Adipocyte (in vitro differentiated cells): Measurements from ENCODE around the gene HNF1B.

Experiments
- DNase-seq: peaks from one replicate; pipeline ENCODE4 v3.0.0-alpha.2; 2015; ENCODE audit warnings: low read depth
- H3K27me3 ChIP-seq: replicated peaks from 2 replicates; pipeline ENCODE4 v1.7.0; 2013; ENCODE audit warnings: mild to moderate bottlenecking, low read length, moderate library complexity; ENCODE audit not compliant: control insufficient read depth, insufficient read depth
- H3K36me3 ChIP-seq: 2 replicates; pipeline ENCODE4 v1.7.0; 2013; ENCODE audit warnings: low read length, mild to moderate bottlenecking, moderate library complexity; ENCODE audit not compliant: control insufficient read depth, insufficient read depth, severe bottlenecking
- H3K4me1 ChIP-seq: 2 replicates; pipeline ENCODE4 v1.7.0; 2013; ENCODE audit warnings: mild to moderate bottlenecking, low read length, moderate library complexity; ENCODE audit not compliant: control insufficient read depth, insufficient read depth
- H3K4me3 ChIP-seq: 2 replicates; pipeline ENCODE4 v1.7.0; 2013; ENCODE audit warnings: mild to moderate bottlenecking, low read length, moderate library complexity
- H3K9ac ChIP-seq: 2 replicates; pipeline ENCODE4 v1.7.0; 2013; ENCODE audit warnings: mild to moderate bottlenecking, low read length, moderate library complexity
- H3K9me3 ChIP-seq: 2 replicates; pipeline ENCODE4 v1.7.0; 2013; ENCODE audit warnings: mild to moderate bottlenecking, low read length, moderate library complexity; ENCODE audit not compliant: control insufficient read depth

HNF1B gene

GRCh38 chr17:37731056-37731455 lies 13.8 kb downstream of the HNF1B start:
- H3K27me3 ChIP-seq = peaks cover 56% of the 10 kb centered on the region
- no peak overlapping the region for H3K9ac ChIP-seq
- H3K36me3 ChIP-seq = no peaks in the 10 kb centered on the region
- no peaks in the 10 kb centered on the region for H3K9me3 ChIP-seq
- DNase-seq = no peak
- no peak overlapping the region for H3K4me3 ChIP-seq
- H3K4me1 ChIP-seq = no peaks in the 10 kb centered on the region

- no peak for DNase-seq
- Histone ChIP-seq H3K27me3 (peaks cover 49% of the 10 kb centered on the region), H3K9ac (no peak overlapping the region)
Observed at GRCh38 chr17:37729905-37730304, 15.0 kb downstream of the HNF1B start.

GRCh38 chr17:37726891-37727675 lies 17.8 kb downstream of the HNF1B start:
- H3K36me3 ChIP-seq = no peaks in the 10 kb centered on the region
- no peaks in the 10 kb centered on the region for H3K4me1 ChIP-seq
- no peaks in the 10 kb centered on the region for H3K9me3 ChIP-seq
- no peak overlapping the region for H3K9ac ChIP-seq
- no peak for DNase-seq
- H3K27me3 ChIP-seq = peaks cover 54% of the 10 kb centered on the region
- no peak overlapping the region for H3K4me3 ChIP-seq

More at GRCh38 chr17:37729905-37730304, 15.0 kb downstream of the HNF1B start:
- Histone ChIP-seq H3K36me3 (no peaks in the 10 kb centered on the region), H3K4me3 (no peak overlapping the region), H3K9me3 (no peaks in the 10 kb centered on the region), H3K4me1 (no peaks in the 10 kb centered on the region)

- peaks cover 56% of the 10 kb centered on the region for H3K27me3 ChIP-seq
- no peaks in the 10 kb centered on the region for H3K9me3 ChIP-seq
- H3K9ac ChIP-seq = no peak overlapping the region
- no peak for DNase-seq
- no peaks in the 10 kb centered on the region for H3K4me1 ChIP-seq
- no peaks in the 10 kb centered on the region for H3K36me3 ChIP-seq
- no peak overlapping the region for H3K4me3 ChIP-seq
Observed at GRCh38 chr17:37726248-37726647, 18.6 kb downstream of the HNF1B start.

- no peak overlapping the region for H3K9ac ChIP-seq
- peaks cover 50% of the 10 kb centered on the region for H3K27me3 ChIP-seq
- H3K4me3 ChIP-seq = no peak overlapping the region
- H3K4me1 ChIP-seq = no peaks in the 10 kb centered on the region
- H3K9me3 ChIP-seq = no peaks in the 10 kb centered on the region
- H3K36me3 ChIP-seq = no peaks in the 10 kb centered on the region
- no peak for DNase-seq
Observed at GRCh38 chr17:37725601-37726146, 19.2 kb downstream of the HNF1B start.

- Histone ChIP-seq H3K9me3 (no peaks in the 10 kb centered on the region), H3K9ac (no peak overlapping the region), H3K4me3 (no peak overlapping the region), H3K27me3 (peaks cover 45% of the 10 kb centered on the region), H3K36me3 (no peaks in the 10 kb centered on the region), H3K4me1 (no peaks in the 10 kb centered on the region)
- no peak for DNase-seq
Observed at GRCh38 chr17:37725021-37725595, 19.8 kb downstream of the HNF1B start.

- peaks cover 21% of the 10 kb centered on the region for H3K4me1 ChIP-seq
- no peak overlapping the region for H3K4me3 ChIP-seq
- H3K9ac ChIP-seq = no peak overlapping the region
- no peaks in the 10 kb centered on the region for H3K9me3 ChIP-seq
- H3K27me3 ChIP-seq = peaks cover 19% of the 10 kb centered on the region
- no peaks in the 10 kb centered on the region for H3K36me3 ChIP-seq
- no peak for DNase-seq
Observed at GRCh38 chr17:37720989-37721388, 23.9 kb downstream of the HNF1B start.

GRCh38 chr17:37719866-37720265 lies 25.0 kb downstream of the HNF1B start:
- Histone ChIP-seq H3K4me1 (peaks cover 21% of the 10 kb centered on the region), H3K36me3 (no peaks in the 10 kb centered on the region), H3K9ac (no peak overlapping the region), H3K27me3 (peaks cover 19% of the 10 kb centered on the region), H3K4me3 (no peak overlapping the region), H3K9me3 (no peaks in the 10 kb centered on the region)
- DNase-seq = no peak

- peak overlapping the region; percentile 72 for H3K9ac ChIP-seq
- H3K4me1 ChIP-seq = peaks cover 21% of the 10 kb centered on the region
- H3K36me3 ChIP-seq = no peaks in the 10 kb centered on the region
- no peak overlapping the region for H3K4me3 ChIP-seq
- no peaks in the 10 kb centered on the region for H3K9me3 ChIP-seq
- H3K27me3 ChIP-seq = peaks cover 29% of the 10 kb centered on the region
- no peak for DNase-seq
Observed at GRCh38 chr17:37718324-37719048, 26.4 kb downstream of the HNF1B start.

GRCh38 chr17:37717627-37718323 lies 27.1 kb downstream of the HNF1B start:
- peak overlapping the region; percentile 60 for H3K4me3 ChIP-seq
- peak; percentile 70 for DNase-seq
- peaks cover 21% of the 10 kb centered on the region for H3K4me1 ChIP-seq
- H3K27me3 ChIP-seq = peaks cover 36% of the 10 kb centered on the region
- H3K36me3 ChIP-seq = no peaks in the 10 kb centered on the region
- no peaks in the 10 kb centered on the region for H3K9me3 ChIP-seq
- H3K9ac ChIP-seq = peak overlapping the region; percentile 72

- Histone ChIP-seq H3K4me3 (no peak overlapping the region), H3K36me3 (no peaks in the 10 kb centered on the region)
Observed at GRCh38 chr17:37714897-37715296, 30.0 kb downstream of the HNF1B start.

More at GRCh38 chr17:37714897-37715296, 30.0 kb downstream of the HNF1B start:
- H3K9ac ChIP-seq = no peak overlapping the region
- H3K9me3 ChIP-seq = no peaks in the 10 kb centered on the region
- H3K27me3 ChIP-seq = peaks cover 51% of the 10 kb centered on the region
- H3K4me1 ChIP-seq = peaks cover 21% of the 10 kb centered on the region
- no peak for DNase-seq
